Measurements from ENCODE around the gene MS4A6A.
"Not testable (repeated sequence)": the region's sequence is repeated elsewhere in the genome, so short reads cannot be mapped to it uniquely, and the experiment has no call there.

The MS4A6A gene

DNA sequence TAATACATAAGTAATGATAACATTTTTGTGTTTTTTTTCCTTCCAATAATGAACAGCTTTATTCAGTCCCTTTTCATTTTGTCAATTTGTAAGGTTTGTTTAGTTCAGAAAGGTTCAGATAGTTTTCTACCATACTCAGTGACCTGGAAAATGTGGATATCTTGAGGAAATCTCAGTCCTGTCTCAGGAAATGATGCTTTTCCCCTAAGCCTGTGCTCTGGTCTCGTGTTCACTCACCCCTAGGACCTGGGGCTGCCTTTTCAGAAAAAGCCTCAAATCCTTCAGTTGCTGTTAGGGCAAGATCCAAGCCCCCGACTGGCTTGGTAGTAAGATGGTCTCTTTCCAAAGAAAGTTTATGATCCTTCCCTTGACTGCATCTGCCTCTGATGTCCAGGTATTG is 21.8 kb downstream of the MS4A6A start:
- H3K9ac ChIP-seq (ENCODE audit: low read length in 2 of 2), result no peak overlapping the region
- H3K36me3 ChIP-seq (ENCODE audit: control insufficient read depth in 2 of 2, insufficient read depth in 2 of 2, low read length in 2 of 2), result no peaks in the 10 kb centered on the region
- no peaks in the 10 kb centered on the region for H3K4me1 ChIP-seq (ENCODE audit: control insufficient read depth, insufficient read depth, low read length)
- H3K27ac ChIP-seq (ENCODE audit: low read length), result no peak overlapping the region
- peaks cover 0 to 7% of the 10 kb centered on the region in 2 donors for H3K9me3 ChIP-seq (ENCODE audit: control insufficient read depth in 2 of 2, low read length in 2 of 2)
- H3K27me3 ChIP-seq (ENCODE audit: control insufficient read depth in 1 of 2, insufficient read depth in 2 of 2, low read length in 2 of 2), result no peaks in the 10 kb centered on the region
- no peak overlapping the region for H3K4me3 ChIP-seq (ENCODE audit: low read length in 2 of 2)

DNA sequence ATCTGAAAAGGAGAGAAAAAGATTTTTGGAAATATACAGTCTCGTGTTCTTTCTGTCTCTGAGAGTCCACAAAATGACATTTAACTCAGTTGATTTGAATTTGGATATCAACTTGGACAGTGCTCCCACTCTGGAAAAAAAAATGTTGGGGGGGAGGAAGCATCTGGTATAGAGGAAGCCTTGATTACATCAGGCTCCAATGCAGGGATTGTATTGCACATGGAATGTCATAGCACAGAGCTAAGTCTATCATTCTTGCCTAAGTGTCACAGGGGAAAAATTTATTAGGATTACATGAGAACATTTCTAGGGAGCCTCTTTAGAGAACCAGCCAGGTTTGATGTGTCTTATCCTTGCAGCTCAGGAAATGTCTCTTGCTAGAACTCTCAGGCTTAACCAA is 23.0 kb downstream of the MS4A6A start:
- no peak overlapping the region for H3K4me3 ChIP-seq (ENCODE audit: low read length in 2 of 2)
- H3K4me1 ChIP-seq (ENCODE audit: control insufficient read depth, insufficient read depth, low read length), result no peaks in the 10 kb centered on the region
- no peaks in the 10 kb centered on the region for H3K36me3 ChIP-seq (ENCODE audit: control insufficient read depth in 2 of 2, insufficient read depth in 2 of 2, low read length in 2 of 2)
- no peaks in the 10 kb centered on the region for H3K27me3 ChIP-seq (ENCODE audit: control insufficient read depth in 1 of 2, insufficient read depth in 2 of 2, low read length in 2 of 2)
- H3K9ac ChIP-seq (ENCODE audit: low read length in 2 of 2), result no peak overlapping the region
- H3K27ac ChIP-seq (ENCODE audit: low read length), result no peak overlapping the region
- peaks cover 0 to 7% of the 10 kb centered on the region in 2 donors for H3K9me3 ChIP-seq (ENCODE audit: control insufficient read depth in 2 of 2, low read length in 2 of 2)

DNA sequence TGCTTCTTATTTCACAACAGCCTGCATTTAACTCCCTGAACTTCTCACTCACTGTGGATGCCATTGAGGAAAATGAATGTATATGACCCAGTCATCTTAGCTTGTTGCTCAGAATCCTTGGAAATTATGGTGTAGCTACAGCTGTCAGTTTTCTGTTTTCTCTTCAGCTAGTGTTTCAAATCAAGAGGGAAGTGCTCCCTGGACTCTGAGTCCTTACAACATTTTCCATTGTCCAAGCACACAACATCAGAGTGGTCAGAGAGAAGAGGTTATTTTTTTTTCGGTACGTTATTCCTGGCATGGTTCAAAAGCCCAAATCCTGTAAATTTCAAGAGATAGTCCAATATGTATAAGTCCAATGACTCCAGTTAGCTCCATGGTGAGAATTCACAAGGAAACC is 23.6 kb downstream of the MS4A6A start:
- no peaks in the 10 kb centered on the region for H3K27me3 ChIP-seq (ENCODE audit: control insufficient read depth in 1 of 2, insufficient read depth in 2 of 2, low read length in 2 of 2)
- no peak overlapping the region for H3K27ac ChIP-seq (ENCODE audit: low read length)
- no peak overlapping the region for H3K9ac ChIP-seq (ENCODE audit: low read length in 2 of 2)
- peaks cover 0 to 5% of the 10 kb centered on the region in 2 donors for H3K9me3 ChIP-seq (ENCODE audit: control insufficient read depth in 2 of 2, low read length in 2 of 2)
- no peak overlapping the region for H3K4me3 ChIP-seq (ENCODE audit: low read length in 2 of 2)
- no peaks in the 10 kb centered on the region for H3K36me3 ChIP-seq (ENCODE audit: control insufficient read depth in 2 of 2, insufficient read depth in 2 of 2, low read length in 2 of 2)
- no peaks in the 10 kb centered on the region for H3K4me1 ChIP-seq (ENCODE audit: control insufficient read depth, insufficient read depth, low read length)

DNA sequence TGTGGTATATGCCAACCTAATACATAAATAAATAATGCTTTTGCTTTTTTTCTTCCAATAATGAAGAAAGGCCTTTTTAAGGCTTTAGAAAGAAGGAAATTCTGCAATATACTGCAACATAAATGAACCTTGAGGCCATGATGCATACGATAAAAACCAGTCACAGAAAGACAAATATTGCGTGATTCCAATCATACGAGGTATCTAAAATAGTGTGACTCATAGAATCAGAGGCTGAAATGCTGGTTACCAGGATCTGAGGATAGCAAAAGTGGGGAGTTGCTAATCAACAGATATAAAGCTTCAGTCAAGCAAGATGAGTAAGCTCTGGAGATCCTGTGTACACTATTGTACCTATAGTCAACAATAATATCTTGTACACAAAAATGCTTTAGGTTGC is 24.2 kb downstream of the MS4A6A start:
- Histone ChIP-seq H3K4me3 (ENCODE audit: low read length in 2 of 2) (no peak overlapping the region), H3K27ac (ENCODE audit: low read length) (no peak overlapping the region), H3K9me3 (ENCODE audit: control insufficient read depth in 2 of 2, low read length in 2 of 2) (no peaks in the 10 kb centered on the region), H3K27me3 (ENCODE audit: control insufficient read depth in 1 of 2, insufficient read depth in 2 of 2, low read length in 2 of 2) (no peaks in the 10 kb centered on the region), H3K4me1 (ENCODE audit: control insufficient read depth, insufficient read depth, low read length) (no peaks in the 10 kb centered on the region), H3K36me3 (ENCODE audit: control insufficient read depth in 2 of 2, insufficient read depth in 2 of 2, low read length in 2 of 2) (no peaks in the 10 kb centered on the region), H3K9ac (ENCODE audit: low read length in 2 of 2) (no peak overlapping the region)

DNA sequence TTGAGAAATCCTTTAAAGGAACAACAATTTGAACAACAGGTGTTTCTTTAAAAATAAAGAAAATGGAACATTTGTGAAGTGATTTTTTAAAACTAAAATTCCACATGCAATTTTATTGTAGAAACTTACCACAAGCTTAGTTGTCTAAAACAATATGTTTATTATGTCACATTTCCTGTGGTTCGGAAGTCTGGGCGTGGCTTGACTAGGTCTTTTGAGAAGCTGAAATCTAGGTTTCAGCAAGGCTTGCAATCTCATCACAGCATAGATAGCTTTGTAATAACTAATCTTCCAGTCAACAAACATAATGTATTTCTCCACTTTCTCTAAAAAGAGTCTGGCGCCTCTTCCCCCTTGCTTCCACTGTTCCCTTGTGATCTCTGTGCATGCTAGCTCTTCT is 27.0 kb downstream of the MS4A6A start:
- no peaks in the 10 kb centered on the region for H3K36me3 ChIP-seq (ENCODE audit: control insufficient read depth in 2 of 2, insufficient read depth in 2 of 2, low read length in 2 of 2)
- H3K4me3 ChIP-seq (ENCODE audit: low read length in 2 of 2), result no peak overlapping the region
- no peaks in the 10 kb centered on the region for H3K27me3 ChIP-seq (ENCODE audit: control insufficient read depth in 1 of 2, insufficient read depth in 2 of 2, low read length in 2 of 2)
- H3K4me1 ChIP-seq (ENCODE audit: control insufficient read depth, insufficient read depth, low read length), result no peaks in the 10 kb centered on the region
- H3K9me3 ChIP-seq (ENCODE audit: control insufficient read depth in 2 of 2, low read length in 2 of 2), result no peaks in the 10 kb centered on the region
- H3K9ac ChIP-seq (ENCODE audit: low read length in 2 of 2), result no peak overlapping the region
- H3K27ac ChIP-seq (ENCODE audit: low read length), result no peak overlapping the region

DNA sequence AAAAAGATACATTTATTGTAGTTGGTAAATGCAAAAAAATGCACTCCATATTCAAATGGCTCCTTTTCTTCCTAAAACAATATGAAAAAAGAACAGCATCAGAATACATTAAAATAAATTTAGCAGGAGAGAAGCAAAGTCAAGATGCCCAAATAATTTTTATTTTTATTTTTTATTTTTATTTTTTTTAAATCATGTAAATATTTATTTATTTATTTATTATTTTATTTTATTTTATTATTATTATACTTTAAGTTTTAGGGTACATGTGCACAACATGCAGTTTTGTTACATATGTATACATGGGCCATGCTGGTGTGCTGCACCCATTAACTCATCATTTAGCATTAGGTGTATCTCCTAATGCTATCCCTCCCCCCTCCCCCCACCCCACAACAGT is 30.2 kb downstream of the MS4A6A start:
- H3K4me1 ChIP-seq (ENCODE audit: control insufficient read depth, insufficient read depth, low read length); H3K9ac ChIP-seq (ENCODE audit: low read length in 2 of 2); H3K4me3 ChIP-seq (ENCODE audit: low read length in 2 of 2): not testable (repeated sequence)

GRCh38 chr11:60150279-60150678 is 32.6 kb downstream of the MS4A6A start:
- no peak overlapping the region for H3K4me3 ChIP-seq (ENCODE audit: low read length in 2 of 2)
- no peaks in the 10 kb centered on the region for H3K36me3 ChIP-seq (ENCODE audit: control insufficient read depth in 2 of 2, insufficient read depth in 2 of 2, low read length in 2 of 2)
- H3K9me3 ChIP-seq (ENCODE audit: control insufficient read depth in 2 of 2, low read length in 2 of 2), result no peaks in the 10 kb centered on the region
- H3K27ac ChIP-seq (ENCODE audit: low read length), result no peak overlapping the region
- no peak overlapping the region for H3K9ac ChIP-seq (ENCODE audit: low read length in 2 of 2)
- no peaks in the 10 kb centered on the region for H3K27me3 ChIP-seq (ENCODE audit: control insufficient read depth in 1 of 2, insufficient read depth in 2 of 2, low read length in 2 of 2)
- no peaks in the 10 kb centered on the region for H3K4me1 ChIP-seq (ENCODE audit: control insufficient read depth, insufficient read depth, low read length)

More for the DNA sequence above, 30.2 kb downstream of the MS4A6A start:
- H3K36me3 ChIP-seq (ENCODE audit: control insufficient read depth in 2 of 2, insufficient read depth in 2 of 2, low read length in 2 of 2); H3K9me3 ChIP-seq (ENCODE audit: control insufficient read depth in 2 of 2, low read length in 2 of 2); H3K27ac ChIP-seq (ENCODE audit: low read length); H3K27me3 ChIP-seq (ENCODE audit: control insufficient read depth in 1 of 2, insufficient read depth in 2 of 2, low read length in 2 of 2): not testable (repeated sequence)

DNA sequence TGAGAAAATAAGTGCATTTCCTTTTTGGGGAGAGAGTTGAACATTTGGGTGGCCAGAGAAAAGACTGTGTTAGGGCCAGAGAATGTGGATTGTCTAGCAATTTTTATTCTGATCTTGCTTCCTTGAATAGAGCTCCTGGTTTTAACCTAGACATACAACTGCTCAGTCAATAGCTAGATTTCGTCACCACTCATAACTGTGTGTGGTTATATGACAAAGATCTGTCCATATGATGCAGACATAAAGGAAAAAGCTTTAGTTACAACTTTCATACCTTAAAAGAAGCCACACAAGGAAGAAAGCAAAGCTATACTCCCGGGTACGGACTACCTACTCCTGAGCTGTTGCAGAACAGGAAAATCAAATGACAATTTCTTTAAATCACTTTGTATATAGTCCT is 37.2 kb downstream of the MS4A6A start:
- no peak overlapping the region for H3K4me3 ChIP-seq (ENCODE audit: low read length in 2 of 2)
- H3K9me3 ChIP-seq (ENCODE audit: control insufficient read depth in 2 of 2, low read length in 2 of 2), result no peaks in the 10 kb centered on the region
- H3K36me3 ChIP-seq (ENCODE audit: control insufficient read depth in 2 of 2, insufficient read depth in 2 of 2, low read length in 2 of 2), result no peaks in the 10 kb centered on the region
- H3K27ac ChIP-seq (ENCODE audit: low read length), result no peak overlapping the region
- no peaks in the 10 kb centered on the region for H3K4me1 ChIP-seq (ENCODE audit: control insufficient read depth, insufficient read depth, low read length)
- H3K27me3 ChIP-seq (ENCODE audit: control insufficient read depth in 1 of 2, insufficient read depth in 2 of 2, low read length in 2 of 2), result no peaks in the 10 kb centered on the region
- H3K9ac ChIP-seq (ENCODE audit: low read length in 2 of 2), result no peak overlapping the region

DNA sequence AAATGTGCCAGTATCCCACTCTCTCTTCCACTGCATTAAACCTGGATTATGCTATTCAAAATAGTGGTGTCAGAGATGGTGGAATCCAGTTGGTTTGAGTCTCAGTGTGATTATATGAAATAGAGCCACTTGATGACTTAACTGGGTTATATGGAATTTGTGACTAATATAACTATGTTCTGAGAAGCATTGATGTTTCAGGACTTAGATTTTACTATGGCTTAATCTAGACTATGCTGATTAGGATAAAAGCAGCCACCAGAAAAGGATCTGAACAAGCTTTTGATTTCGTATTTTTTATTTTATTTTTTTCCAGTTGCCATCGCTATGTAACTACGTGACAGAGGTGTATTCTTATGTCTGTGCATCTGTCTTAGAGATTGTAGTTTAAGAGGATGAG is 39.1 kb downstream of the MS4A6A start:
- H3K4me3 ChIP-seq (ENCODE audit: low read length in 2 of 2), result no peak overlapping the region
- no peaks in the 10 kb centered on the region for H3K9me3 ChIP-seq (ENCODE audit: control insufficient read depth in 2 of 2, low read length in 2 of 2)
- no peaks in the 10 kb centered on the region for H3K36me3 ChIP-seq (ENCODE audit: control insufficient read depth in 2 of 2, insufficient read depth in 2 of 2, low read length in 2 of 2)
- no peak overlapping the region for H3K9ac ChIP-seq (ENCODE audit: low read length in 2 of 2)
- H3K27ac ChIP-seq (ENCODE audit: low read length), result no peak overlapping the region
- no peaks in the 10 kb centered on the region for H3K4me1 ChIP-seq (ENCODE audit: control insufficient read depth, insufficient read depth, low read length)
- no peaks in the 10 kb centered on the region for H3K27me3 ChIP-seq (ENCODE audit: control insufficient read depth in 1 of 2, insufficient read depth in 2 of 2, low read length in 2 of 2)

GRCh38 chr11:60133917-60134316 is 49.0 kb downstream of the MS4A6A start:
- no peaks in the 10 kb centered on the region for H3K27me3 ChIP-seq (ENCODE audit: control insufficient read depth in 1 of 2, insufficient read depth in 2 of 2, low read length in 2 of 2)
- no peak overlapping the region for H3K4me3 ChIP-seq (ENCODE audit: low read length in 2 of 2)
- peaks cover 0 to 8% of the 10 kb centered on the region in 2 donors for H3K9me3 ChIP-seq (ENCODE audit: control insufficient read depth in 2 of 2, low read length in 2 of 2)
- no peak overlapping the region for H3K27ac ChIP-seq (ENCODE audit: low read length)
- no peaks in the 10 kb centered on the region for H3K36me3 ChIP-seq (ENCODE audit: control insufficient read depth in 2 of 2, insufficient read depth in 2 of 2, low read length in 2 of 2)
- no peaks in the 10 kb centered on the region for H3K4me1 ChIP-seq (ENCODE audit: control insufficient read depth, insufficient read depth, low read length)
- H3K9ac ChIP-seq (ENCODE audit: low read length in 2 of 2), result no peak overlapping the region

DNA sequence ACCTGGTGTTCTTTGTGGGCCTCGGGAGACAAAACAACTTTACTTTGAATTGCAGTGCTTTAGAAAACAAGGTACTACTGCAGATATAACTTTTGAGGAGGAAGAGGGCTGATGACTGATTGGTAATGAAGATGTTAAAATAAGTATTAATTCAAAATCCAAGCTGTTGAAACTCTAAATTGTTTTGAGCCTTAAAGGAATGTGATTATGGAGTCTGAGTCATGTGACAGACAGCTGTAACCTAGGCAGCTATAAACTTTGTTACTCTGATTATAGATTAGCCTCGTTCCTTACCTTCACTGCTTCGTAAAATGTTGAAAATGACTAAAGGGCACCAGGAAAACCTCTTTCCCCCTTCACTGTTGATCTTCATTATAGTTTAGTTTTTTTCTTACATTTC is 51.0 kb downstream of the MS4A6A start:
- Histone ChIP-seq H3K4me3 (ENCODE audit: low read length in 2 of 2) (no peak overlapping the region), H3K4me1 (ENCODE audit: control insufficient read depth, insufficient read depth, low read length) (no peaks in the 10 kb centered on the region), H3K27ac (ENCODE audit: low read length) (no peak overlapping the region), H3K9ac (ENCODE audit: low read length in 2 of 2) (no peak overlapping the region), H3K36me3 (ENCODE audit: control insufficient read depth in 2 of 2, insufficient read depth in 2 of 2, low read length in 2 of 2) (no peaks in the 10 kb centered on the region), H3K27me3 (ENCODE audit: control insufficient read depth in 1 of 2, insufficient read depth in 2 of 2, low read length in 2 of 2) (no peaks in the 10 kb centered on the region), H3K9me3 (ENCODE audit: control insufficient read depth in 2 of 2, low read length in 2 of 2) (peaks cover 0 to 8% of the 10 kb centered on the region in 2 donors)

DNA sequence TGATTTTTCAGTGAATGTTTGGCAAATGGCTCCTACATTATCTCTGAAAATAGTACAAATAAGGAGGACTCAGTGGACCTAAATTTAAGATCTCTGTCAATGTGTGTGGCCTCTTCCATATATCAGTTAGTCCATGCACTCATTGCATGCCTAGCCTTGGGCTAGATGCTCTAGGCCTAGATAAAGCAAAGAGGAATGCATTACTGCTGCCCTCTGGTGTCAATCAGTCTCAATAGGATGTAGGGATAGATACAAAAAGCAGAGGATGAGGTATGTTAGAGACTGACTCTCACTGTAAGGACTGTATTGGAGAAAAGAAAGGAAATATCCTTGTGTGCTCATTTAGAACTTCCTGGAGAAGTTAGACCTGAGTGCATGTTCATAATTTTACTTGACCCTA is 52.4 kb downstream of the MS4A6A start:
- no peak overlapping the region for H3K9ac ChIP-seq (ENCODE audit: low read length in 2 of 2)
- no peaks in the 10 kb centered on the region for H3K9me3 ChIP-seq (ENCODE audit: control insufficient read depth in 2 of 2, low read length in 2 of 2)
- no peaks in the 10 kb centered on the region for H3K4me1 ChIP-seq (ENCODE audit: control insufficient read depth, insufficient read depth, low read length)
- H3K27me3 ChIP-seq (ENCODE audit: control insufficient read depth in 1 of 2, insufficient read depth in 2 of 2, low read length in 2 of 2), result no peaks in the 10 kb centered on the region
- no peak overlapping the region for H3K4me3 ChIP-seq (ENCODE audit: low read length in 2 of 2)
- H3K36me3 ChIP-seq (ENCODE audit: control insufficient read depth in 2 of 2, insufficient read depth in 2 of 2, low read length in 2 of 2), result no peaks in the 10 kb centered on the region
- no peak overlapping the region for H3K27ac ChIP-seq (ENCODE audit: low read length)

Measured in stomach smooth muscle (tissue), 2 donors.